GM10248 (cell line): ENCODE results near the gene KATNB1.
"Not testable (repeated sequence)": the region's sequence is repeated elsewhere in the genome, so short reads cannot be mapped to it uniquely, and the experiment has no call there.

Experiments
- CTCF ChIA-PET: fragments of 300-600 bp; sonication (Branson Sonifier 250); formaldehyde crosslinking; extraction: SDS; loops from one replicate; lab custom pipeline; 2021; ENCODE audit warnings: antibody characterized with exemption; lab: Yijun Ruan, JAX
- POLR2A ChIA-PET: fragments of 350-650 bp; sonication (Branson Sonifier 250); formaldehyde crosslinking; extraction: SDS; loops from one replicate; lab custom pipeline; 2020; ENCODE audit warnings: antibody characterized with exemption; lab: Yijun Ruan, JAX
- DNase-seq: peaks from one replicate; pipeline ENCODE4 v3.0.0; 2012; ENCODE audit errors: extremely low spot score
- CTCF ChIP-seq: IDR thresholded peaks from 2 replicates; pipeline ENCODE4 v1.5.1; 2012; ENCODE audit warnings: mild to moderate bottlenecking, low read depth; ENCODE audit errors: extremely low read depth, missing control alignments, control extremely low read depth

KATNB1 gene

DNA sequence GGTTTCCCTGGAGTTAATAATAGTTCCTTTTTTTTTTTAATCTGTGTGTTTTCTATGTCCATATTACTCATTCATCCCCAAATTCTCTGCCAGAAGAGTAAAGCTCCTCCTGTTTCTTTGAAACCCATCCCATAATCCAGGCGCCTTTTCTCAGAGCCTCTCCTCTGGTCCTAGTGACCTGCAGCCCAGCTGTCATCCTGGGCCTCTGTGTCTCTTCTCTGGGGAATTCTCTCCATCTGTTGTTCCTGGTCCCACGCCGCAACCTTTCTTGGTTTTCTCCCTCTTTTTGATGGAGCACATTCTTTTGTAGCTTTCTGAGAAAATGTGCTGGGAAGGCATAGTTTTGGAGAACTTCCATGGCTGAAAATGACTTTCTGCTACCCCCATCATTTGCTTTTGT, 10.2 kb downstream of the KATNB1 start:
- ChIA-PET CTCF (interaction anchor here (0.9 to 1.2 kb wide), 3 partner anchors 12 to 259 kb away, joined by 3 to 6 read pairs (median 6); no protein-coding TSS in a partner anchor), POLR2A (no interaction called here)
- TF ChIP-seq CTCF: no peak
- no peak for DNase-seq

GRCh38 chr16:57746316-57746715, 10.7 kb downstream of the KATNB1 start:
- CTCF ChIA-PET: interaction anchor here (0.9 to 1.2 kb wide), 3 partner anchors 11 to 259 kb away, joined by 3 to 6 read pairs (median 6); no protein-coding TSS in a partner anchor
- POLR2A ChIA-PET, DNase-seq: not testable (repeated sequence)

GRCh38 chr16:57747091-57747490, 11.5 kb downstream of the KATNB1 start:
- TF ChIP-seq CTCF: no peak
- POLR2A ChIA-PET: no interaction called here
- CTCF ChIA-PET: interaction anchor here (1.3 kb wide), 1 partner anchor 11 kb away, joined by 3 read pairs; no protein-coding TSS in a partner anchor
- DNase-seq: no peak

DNA sequence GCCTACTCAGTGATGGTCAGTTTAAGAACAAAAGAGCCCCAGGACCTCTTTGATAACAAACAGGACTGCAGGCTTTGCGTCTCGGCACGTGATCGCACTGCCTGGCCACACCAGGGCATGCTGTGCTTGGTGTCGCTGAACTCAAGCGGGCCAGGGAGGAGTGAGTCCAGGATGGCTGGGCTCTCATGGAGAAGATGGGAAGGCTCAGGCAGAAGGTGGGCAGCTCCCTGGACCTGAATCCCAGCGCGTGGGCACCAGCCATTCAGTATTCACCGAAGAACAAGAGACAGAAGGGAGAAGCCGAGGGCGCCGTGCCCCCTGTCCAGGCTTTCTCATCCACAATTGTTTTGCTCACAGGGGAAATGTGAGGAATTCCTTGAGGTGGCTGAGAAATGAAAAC, 11.9 kb downstream of the KATNB1 start:
- TF ChIP-seq CTCF: no peak
- POLR2A ChIA-PET: no interaction called here
- CTCF ChIA-PET: interaction anchor here (0.8 to 1.3 kb wide), 2 partner anchors 11 to 177 kb away, joined by 3 read pairs; no protein-coding TSS in a partner anchor
- DNase-seq: no peak

GRCh38 chr16:57747996-57748395, 12.4 kb downstream of the KATNB1 start:
- no peak for TF ChIP-seq CTCF
- POLR2A ChIA-PET: no interaction called here
- DNase-seq: no peak
- CTCF ChIA-PET: interaction anchor here (0.8 to 1.6 kb wide), 5 partner anchors 8 to 177 kb away, joined by 3 to 9 read pairs (median 3); no protein-coding TSS in a partner anchor

DNA sequence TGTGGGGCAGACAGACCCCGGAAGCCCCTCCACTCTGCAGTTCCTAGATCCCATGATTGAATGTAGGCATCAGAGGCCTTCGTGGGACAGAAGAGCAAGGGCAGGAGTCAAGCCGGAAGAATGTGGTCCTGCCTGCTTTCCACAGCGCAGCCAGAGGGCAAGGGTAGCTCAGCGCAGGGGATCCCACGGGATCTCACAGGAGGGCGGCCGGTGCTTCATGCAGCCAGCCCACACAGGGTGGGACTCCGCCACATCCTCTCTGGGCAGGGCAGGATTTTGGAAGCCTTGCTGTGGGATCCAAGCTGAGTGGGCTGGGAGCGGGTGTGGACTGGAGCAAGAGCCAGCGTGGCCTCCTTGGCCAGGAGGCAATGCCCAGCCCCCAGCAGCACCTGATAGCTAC, 13.0 kb downstream of the KATNB1 start:
- no peak for TF ChIP-seq CTCF
- CTCF ChIA-PET: interaction anchor here (0.8 to 1.6 kb wide), 4 partner anchors 8 to 178 kb away, joined by 3 to 9 read pairs (median 3); no protein-coding TSS in a partner anchor
- DNase-seq: no peak
- POLR2A ChIA-PET: no interaction called here

- ChIA-PET POLR2A (no interaction called here), CTCF (interaction anchor here (1.0 to 1.6 kb wide), 3 partner anchors 8 to 158 kb away, joined by 3 to 9 read pairs (median 4); no protein-coding TSS in a partner anchor)
- no peak for DNase-seq
- TF ChIP-seq CTCF: no peak
Observed at GRCh38 chr16:57749101-57749692, 13.6 kb downstream of the KATNB1 start.
